Panc1 (cell line): ENCODE measurements around the gene B3GALT5.

ENCODE experiments used
- CTCF ChIP-seq: fragments of 450-650 bp; IDR thresholded peaks from 2 replicates; pipeline ENCODE4 v1.5.1; 2017; ENCODE audit warnings: mild to moderate bottlenecking
- POLR2AphosphoS5 ChIP-seq: IDR thresholded peaks from 2 replicates; pipeline ENCODE4 v1.6.1; 2012; ENCODE audit warnings: mild to moderate bottlenecking, low read depth, low read length, moderate library complexity
- SIN3A ChIP-seq: IDR thresholded peaks from 2 replicates; pipeline ENCODE4 v1.6.1; 2012; ENCODE audit warnings: low read depth, mild to moderate bottlenecking, low read length, moderate library complexity, borderline replicate concordance; ENCODE audit not compliant: insufficient read depth
- TF ChIP-seq, protein P1 (sequence below), 2 experiments: IDR thresholded peaks; 2 replicates each; pipeline ENCODE4 v1.6.1; 2011 to 2012; ENCODE audit warnings: low read depth in 2 of 2, control low read depth in 1 of 2, low read length in 1 of 2, mild to moderate bottlenecking in 1 of 2, moderate library complexity in 1 of 2; ENCODE audit not compliant: insufficient read depth in 1 of 2

GRCh38 chr21:39612233-39613040, at the start of gene B3GALT5:
- no peak for TF ChIP-seq CTCF
- TF ChIP-seq, protein P1, sequence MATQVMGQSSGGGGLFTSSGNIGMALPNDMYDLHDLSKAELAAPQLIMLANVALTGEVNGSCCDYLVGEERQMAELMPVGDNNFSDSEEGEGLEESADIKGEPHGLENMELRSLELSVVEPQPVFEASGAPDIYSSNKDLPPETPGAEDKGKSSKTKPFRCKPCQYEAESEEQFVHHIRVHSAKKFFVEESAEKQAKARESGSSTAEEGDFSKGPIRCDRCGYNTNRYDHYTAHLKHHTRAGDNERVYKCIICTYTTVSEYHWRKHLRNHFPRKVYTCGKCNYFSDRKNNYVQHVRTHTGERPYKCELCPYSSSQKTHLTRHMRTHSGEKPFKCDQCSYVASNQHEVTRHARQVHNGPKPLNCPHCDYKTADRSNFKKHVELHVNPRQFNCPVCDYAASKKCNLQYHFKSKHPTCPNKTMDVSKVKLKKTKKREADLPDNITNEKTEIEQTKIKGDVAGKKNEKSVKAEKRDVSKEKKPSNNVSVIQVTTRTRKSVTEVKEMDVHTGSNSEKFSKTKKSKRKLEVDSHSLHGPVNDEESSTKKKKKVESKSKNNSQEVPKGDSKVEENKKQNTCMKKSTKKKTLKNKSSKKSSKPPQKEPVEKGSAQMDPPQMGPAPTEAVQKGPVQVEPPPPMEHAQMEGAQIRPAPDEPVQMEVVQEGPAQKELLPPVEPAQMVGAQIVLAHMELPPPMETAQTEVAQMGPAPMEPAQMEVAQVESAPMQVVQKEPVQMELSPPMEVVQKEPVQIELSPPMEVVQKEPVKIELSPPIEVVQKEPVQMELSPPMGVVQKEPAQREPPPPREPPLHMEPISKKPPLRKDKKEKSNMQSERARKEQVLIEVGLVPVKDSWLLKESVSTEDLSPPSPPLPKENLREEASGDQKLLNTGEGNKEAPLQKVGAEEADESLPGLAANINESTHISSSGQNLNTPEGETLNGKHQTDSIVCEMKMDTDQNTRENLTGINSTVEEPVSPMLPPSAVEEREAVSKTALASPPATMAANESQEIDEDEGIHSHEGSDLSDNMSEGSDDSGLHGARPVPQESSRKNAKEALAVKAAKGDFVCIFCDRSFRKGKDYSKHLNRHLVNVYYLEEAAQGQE (IDR thresholded peaks at IDR 0.05; ENCODE audit: insufficient read depth in 1 of 2, low read depth in 2 of 2, low read length in 1 of 2), result no peak
- no peak for TF ChIP-seq SIN3A
- TF ChIP-seq POLR2AphosphoS5, result no peak
